SU-DHL-6 (cell line): ENCODE results near the gene PCDH7.

Experiments
- H2AFZ ChIP-seq: fragments of 200-600 bp; sonication (generic); 2 replicates; pipeline ENCODE4 v1.6.1; 2014; ENCODE audit warnings: low read depth, mild to moderate bottlenecking, moderate library complexity, mixed read lengths, antibody characterized with exemption, low read length; ENCODE audit not compliant: severe bottlenecking
- H3F3A ChIP-seq: fragments of 200-600 bp; shearing (Covaris generic); 2 replicates; pipeline ENCODE4 v1.6.0; 2016; ENCODE audit warnings: antibody characterized with exemption, mild to moderate bottlenecking; ENCODE audit not compliant: insufficient read depth
- H3K27ac ChIP-seq: fragments of 200-600 bp; sonication (generic); 2 replicates; pipeline ENCODE4 v1.5.1; 2016; ENCODE audit warnings: low read depth, mild to moderate bottlenecking, low read length, moderate library complexity, mixed read lengths
- H3K27me3 ChIP-seq: fragments of 200-600 bp; sonication (generic), shearing (Covaris generic); 2 replicates; pipeline ENCODE4 v1.6.0; 2014; ENCODE audit warnings: mild to moderate bottlenecking, low read length
- H3K36me3 ChIP-seq: fragments of 200-600 bp; sonication (generic); 2 replicates; pipeline ENCODE4 v1.6.1; 2014; ENCODE audit warnings: mild to moderate bottlenecking, low read length, mixed read lengths
- H3K4me2 ChIP-seq: fragments of 300-600, 200-600 bp; shearing (Covaris generic), sonication (generic); 2 replicates; pipeline ENCODE4 v1.6.0; 2014; ENCODE audit warnings: low read length, low read depth, mild to moderate bottlenecking; ENCODE audit not compliant: poor library complexity, severe bottlenecking
- H3K4me3 ChIP-seq: fragments of 200-600 bp; sonication (generic); 2 replicates; pipeline ENCODE4 v1.5.1; 2014; ENCODE audit warnings: antibody characterized with exemption, low read length, mild to moderate bottlenecking, mixed read lengths; ENCODE audit not compliant: insufficient read depth, poor library complexity, severe bottlenecking
- H3K79me2 ChIP-seq: fragments of 200-600 bp; sonication (generic); 2 replicates; pipeline ENCODE4 v1.6.1; 2014; ENCODE audit warnings: mild to moderate bottlenecking, low read length, moderate library complexity; ENCODE audit not compliant: insufficient read depth
- H3K9ac ChIP-seq: fragments of 200-600 bp; sonication (generic); 2 replicates; pipeline ENCODE4 v1.7.0; 2014; ENCODE audit warnings: mild to moderate bottlenecking, low read length
- H3K9me2 ChIP-seq: fragments of 200-600 bp; sonication (generic); replicated peaks from 2 replicates; pipeline ENCODE4 v1.6.1; 2014; ENCODE audit warnings: low read length; ENCODE audit not compliant: insufficient read depth
- H3K9me3 ChIP-seq: fragments of 200-600 bp; sonication (generic); 2 replicates; pipeline ENCODE4 v1.6.1; 2014; ENCODE audit warnings: low read length, mixed read lengths; ENCODE audit not compliant: insufficient read depth
- H4K20me1 ChIP-seq: fragments of 200-600 bp; sonication (generic); 2 replicates; pipeline ENCODE4 v1.6.1; 2014; ENCODE audit warnings: low read depth, mild to moderate bottlenecking, antibody characterized with exemption, low read length, moderate library complexity, mixed read lengths
- EZH2phosphoT487 ChIP-seq: fragments of 200-600 bp; sonication (generic), shearing (Covaris generic); conservative IDR thresholded peaks from 2 replicates; pipeline ENCODE4 v1.6.1; 2018; ENCODE audit warnings: mild to moderate bottlenecking, antibody characterized with exemption, low read length, moderate library complexity, mixed read lengths
- TF ChIP-seq, protein P1 (sequence below): fragments of 200-600 bp; sonication (generic); IDR thresholded peaks from one replicate; pipeline ENCODE4 v1.5.1; 2017; ENCODE audit warnings: antibody characterized with exemption, mild to moderate bottlenecking, low read length, moderate library complexity; ENCODE audit not compliant: insufficient read depth, poor library complexity, severe bottlenecking

Gene PCDH7

DNA sequence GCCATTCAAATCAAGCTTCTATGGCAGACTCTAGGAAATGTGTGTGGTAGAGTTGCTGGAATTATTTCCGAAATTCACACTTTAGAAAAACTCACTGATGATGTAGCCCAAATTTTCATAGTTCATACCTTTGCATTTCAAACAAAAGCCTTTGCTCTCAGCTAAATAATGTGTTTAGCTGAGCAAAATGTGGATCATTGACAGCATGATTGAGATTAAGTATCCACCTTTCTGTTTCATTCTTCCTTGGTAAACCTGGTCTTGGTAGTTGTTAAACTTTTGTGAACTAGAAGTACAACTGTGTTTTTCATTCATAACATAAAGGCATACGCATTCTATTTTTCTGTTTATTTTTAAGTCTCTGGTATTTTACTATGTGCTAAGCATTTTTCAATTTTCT is 7.2 kb downstream of the PCDH7 start:
- Histone ChIP-seq H3K79me2 (no peaks in the 10 kb centered on the region), H3F3A (no peaks in the 10 kb centered on the region), H3K4me3 (no peak overlapping the region), H4K20me1 (no peaks in the 10 kb centered on the region), H2AFZ (no peak overlapping the region), H3K27me3 (no peaks in the 10 kb centered on the region), H3K9me3 (no peaks in the 10 kb centered on the region), H3K27ac (no peak overlapping the region), H3K9ac (no peak overlapping the region), H3K36me3 (no peaks in the 10 kb centered on the region), H3K4me2 (no peak overlapping the region), H3K9me2 (no peaks in the 10 kb centered on the region)
- TF ChIP-seq EZH2phosphoT487 = no peak
- TF ChIP-seq, protein P1, sequence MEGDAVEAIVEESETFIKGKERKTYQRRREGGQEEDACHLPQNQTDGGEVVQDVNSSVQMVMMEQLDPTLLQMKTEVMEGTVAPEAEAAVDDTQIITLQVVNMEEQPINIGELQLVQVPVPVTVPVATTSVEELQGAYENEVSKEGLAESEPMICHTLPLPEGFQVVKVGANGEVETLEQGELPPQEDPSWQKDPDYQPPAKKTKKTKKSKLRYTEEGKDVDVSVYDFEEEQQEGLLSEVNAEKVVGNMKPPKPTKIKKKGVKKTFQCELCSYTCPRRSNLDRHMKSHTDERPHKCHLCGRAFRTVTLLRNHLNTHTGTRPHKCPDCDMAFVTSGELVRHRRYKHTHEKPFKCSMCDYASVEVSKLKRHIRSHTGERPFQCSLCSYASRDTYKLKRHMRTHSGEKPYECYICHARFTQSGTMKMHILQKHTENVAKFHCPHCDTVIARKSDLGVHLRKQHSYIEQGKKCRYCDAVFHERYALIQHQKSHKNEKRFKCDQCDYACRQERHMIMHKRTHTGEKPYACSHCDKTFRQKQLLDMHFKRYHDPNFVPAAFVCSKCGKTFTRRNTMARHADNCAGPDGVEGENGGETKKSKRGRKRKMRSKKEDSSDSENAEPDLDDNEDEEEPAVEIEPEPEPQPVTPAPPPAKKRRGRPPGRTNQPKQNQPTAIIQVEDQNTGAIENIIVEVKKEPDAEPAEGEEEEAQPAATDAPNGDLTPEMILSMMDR = no peak

DNA sequence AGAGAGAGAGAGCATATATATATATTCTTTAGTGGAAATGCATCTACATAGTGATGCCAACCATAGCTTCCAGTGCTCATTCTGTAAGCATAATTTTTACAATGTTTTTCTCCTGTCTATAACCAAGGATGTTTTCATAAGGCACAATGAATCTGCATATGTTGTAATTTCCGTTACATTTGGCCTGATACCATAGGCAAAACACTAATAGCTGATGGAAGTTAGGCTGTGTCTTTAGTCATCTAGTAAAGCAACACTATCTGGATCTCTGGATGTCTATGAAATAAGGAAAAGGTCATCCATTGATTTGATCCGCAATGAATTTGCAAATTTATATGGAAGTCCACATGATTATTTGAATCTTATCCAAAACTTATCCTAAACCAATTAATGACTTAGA is 8.1 kb downstream of the PCDH7 start:
- no peak overlapping the region for H3K9ac ChIP-seq
- no peaks in the 10 kb centered on the region for H3K27me3 ChIP-seq
- H4K20me1 ChIP-seq = no peaks in the 10 kb centered on the region
- no peaks in the 10 kb centered on the region for H3K9me2 ChIP-seq
- H3K79me2 ChIP-seq = no peaks in the 10 kb centered on the region
- H3K27ac ChIP-seq = no peak overlapping the region
- H2AFZ ChIP-seq = no peak overlapping the region
- H3K4me3 ChIP-seq = no peak overlapping the region
- H3F3A ChIP-seq = no peaks in the 10 kb centered on the region
- TF ChIP-seq, protein P1 = no peak
- TF ChIP-seq EZH2phosphoT487 = no peak
- H3K4me2 ChIP-seq = no peak overlapping the region
- no peaks in the 10 kb centered on the region for H3K9me3 ChIP-seq
- H3K36me3 ChIP-seq = no peaks in the 10 kb centered on the region

DNA sequence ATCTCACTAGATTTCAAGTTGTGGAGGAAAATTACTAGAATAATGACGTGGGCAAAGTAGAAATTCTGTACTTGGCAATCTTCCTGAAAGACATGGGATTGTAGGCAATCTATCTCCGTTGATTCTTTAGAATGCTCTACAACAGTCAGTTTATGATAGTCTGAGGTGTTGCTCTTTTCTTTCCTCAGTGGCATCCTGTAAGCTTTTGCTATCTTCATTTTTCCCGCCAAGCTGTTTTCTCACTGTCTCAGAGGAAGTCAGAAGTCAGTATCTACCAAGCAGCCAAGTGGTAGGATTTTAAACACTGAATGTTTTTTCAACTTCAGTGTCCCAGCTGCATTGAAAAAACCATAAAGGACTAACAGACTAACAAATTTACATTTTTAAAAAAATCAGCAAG is 23.7 kb downstream of the PCDH7 start:
- no peaks in the 10 kb centered on the region for H3K9me2 ChIP-seq
- H3K79me2 ChIP-seq = no peaks in the 10 kb centered on the region
- H4K20me1 ChIP-seq = no peaks in the 10 kb centered on the region
- no peaks in the 10 kb centered on the region for H3K36me3 ChIP-seq
- TF ChIP-seq, protein P1 = no peak
- TF ChIP-seq EZH2phosphoT487 = no peak
- no peaks in the 10 kb centered on the region for H3K9me3 ChIP-seq
- H3K4me2 ChIP-seq = no peak overlapping the region
- H3K27ac ChIP-seq = no peak overlapping the region
- H2AFZ ChIP-seq = no peak overlapping the region
- no peak overlapping the region for H3K9ac ChIP-seq
- no peaks in the 10 kb centered on the region for H3K27me3 ChIP-seq
- H3K4me3 ChIP-seq = no peak overlapping the region
- no peaks in the 10 kb centered on the region for H3F3A ChIP-seq
